Measurements from ENCODE around the gene TRIM7. TPM values are rescaled to one million over a fixed set of nuclear protein-coding genes. Genes with fewer than 3 reads are reported as not detected.
"Not testable (repeated sequence)": the region's sequence is repeated elsewhere in the genome, so short reads cannot be mapped to it uniquely, and the experiment has no call there.

The TRIM7 gene
- total RNA-seq, 2 donors from 2014 or later = 2.7 to 5.9 TPM

DNA sequence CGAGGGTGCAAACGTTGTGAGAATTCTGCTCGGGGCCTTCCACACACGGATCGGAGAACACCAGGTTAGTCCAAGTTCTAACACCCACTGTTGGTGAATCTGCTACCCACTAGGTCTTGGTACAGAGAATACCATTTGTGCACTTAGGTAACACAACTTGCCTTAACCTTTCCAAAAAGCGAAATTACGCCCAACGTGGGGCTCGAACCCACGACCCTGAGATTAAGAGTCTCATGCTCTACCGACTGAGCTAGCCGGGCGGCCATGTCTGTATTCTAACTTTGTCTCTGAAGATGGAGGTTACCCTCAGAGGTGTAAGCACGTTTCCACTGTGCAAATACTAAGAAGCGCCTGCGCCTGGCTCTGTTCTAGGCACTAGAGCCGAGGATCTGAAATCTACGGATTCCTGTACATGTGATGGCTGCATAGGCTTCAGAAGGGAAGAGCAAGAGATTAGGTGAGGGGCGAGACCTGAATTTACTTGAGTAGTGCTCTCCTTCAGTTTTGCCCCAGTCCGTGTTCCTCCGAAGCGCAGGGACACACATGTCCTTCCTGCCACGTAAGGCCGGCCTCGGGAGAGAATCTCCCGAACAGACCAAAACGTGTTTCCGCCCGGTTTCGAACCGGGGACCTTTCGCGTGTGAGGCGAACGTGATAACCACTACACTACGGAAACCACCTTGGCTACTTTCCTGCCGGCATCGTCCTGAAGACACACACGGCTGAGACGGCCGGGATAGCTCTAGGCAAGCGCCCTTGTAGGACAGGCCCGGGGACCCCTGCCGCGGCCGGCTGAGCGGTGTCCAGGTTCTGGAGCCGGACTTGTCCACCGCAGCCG, 17.0 kb upstream of the TRIM7 start:
- Mint-ChIP-seq H3K36me3 (ENCODE audit: low read depth) (peaks cover 55% of the 10 kb centered on the region), H3K9me3 (no peaks in the 10 kb centered on the region), H3K27ac (peak overlapping the region; percentile 100), H3K4me1 (peaks cover 47% of the 10 kb centered on the region), H3K27me3 (no peaks in the 10 kb centered on the region), H3K4me3 (peak overlapping the region; percentile 87)
- peak; percentile 48 for ATAC-seq (replicated peaks)

DNA sequence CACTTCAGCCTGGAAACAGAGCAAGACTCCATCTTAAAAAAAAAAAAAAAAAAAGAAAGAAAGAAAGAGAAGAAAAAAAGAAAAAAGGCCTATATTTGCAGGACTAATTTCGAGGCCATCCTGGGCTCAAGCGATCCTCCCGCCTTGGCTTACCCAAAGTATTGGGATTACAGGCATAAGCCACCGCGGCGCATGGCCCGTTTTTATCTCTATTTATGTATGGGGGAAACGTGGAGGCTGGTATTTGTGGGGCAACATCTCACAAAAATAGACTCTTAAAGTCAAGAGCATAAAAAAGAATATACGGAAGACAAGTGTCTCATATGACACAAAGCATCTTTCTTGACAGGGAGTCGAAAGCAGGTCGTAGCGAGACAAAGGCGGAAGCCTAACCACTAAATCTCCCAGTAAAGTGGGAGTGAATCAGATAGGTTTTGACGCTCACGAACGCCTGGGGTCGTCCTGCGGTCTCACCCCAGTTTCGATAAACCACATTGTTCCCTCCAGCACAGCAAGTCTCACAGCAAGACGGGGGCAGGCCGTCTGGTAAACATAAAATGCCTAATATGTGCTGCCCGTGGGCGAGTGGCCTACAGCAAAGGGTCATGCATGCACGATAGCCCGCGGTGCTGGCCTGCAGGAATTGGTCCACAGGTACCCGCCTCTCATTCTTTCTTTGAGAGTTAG, 16.3 kb upstream of the TRIM7 start:
- Mint-ChIP-seq H3K27ac (peak overlapping the region; percentile 100), H3K4me1 (peaks cover 50% of the 10 kb centered on the region), H3K4me3 (peak overlapping the region; percentile 87)

DNA sequence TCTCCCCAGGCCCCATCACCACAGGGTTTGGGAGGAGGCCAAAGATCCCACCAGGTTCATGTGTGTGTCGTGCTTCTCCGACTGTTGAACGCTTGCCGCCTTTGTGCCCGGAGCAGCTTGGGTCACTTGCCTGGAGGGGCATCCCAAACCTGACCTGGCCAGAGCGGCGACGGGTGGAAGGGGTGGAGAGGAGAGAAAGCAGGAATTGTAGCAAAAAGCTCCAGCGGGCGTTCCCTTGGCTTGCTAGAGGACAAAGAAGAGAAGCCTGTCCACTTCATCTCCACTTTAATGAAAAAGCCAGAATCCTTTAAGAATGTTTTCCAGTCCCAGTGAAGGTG, 15.2 kb upstream of the TRIM7 start:
- H3K27me3 Mint-ChIP-seq = no peaks in the 10 kb centered on the region
- peaks cover 52% of the 10 kb centered on the region for H3K36me3 Mint-ChIP-seq (ENCODE audit: low read depth)
- peak overlapping the region; percentile 87 for H3K4me3 Mint-ChIP-seq
- no peak for ATAC-seq (replicated peaks)
- H3K4me1 Mint-ChIP-seq = peaks cover 47% of the 10 kb centered on the region
- peak overlapping the region; percentile 76 for H3K27ac Mint-ChIP-seq
- no peaks in the 10 kb centered on the region for H3K9me3 Mint-ChIP-seq

More for the DNA sequence above, 16.3 kb upstream of the TRIM7 start:
- Mint-ChIP-seq H3K9me3 (no peaks in the 10 kb centered on the region), H3K27me3 (no peaks in the 10 kb centered on the region), H3K36me3 (ENCODE audit: low read depth) (peaks cover 52% of the 10 kb centered on the region)
- ATAC-seq (replicated peaks) = no peak

DNA sequence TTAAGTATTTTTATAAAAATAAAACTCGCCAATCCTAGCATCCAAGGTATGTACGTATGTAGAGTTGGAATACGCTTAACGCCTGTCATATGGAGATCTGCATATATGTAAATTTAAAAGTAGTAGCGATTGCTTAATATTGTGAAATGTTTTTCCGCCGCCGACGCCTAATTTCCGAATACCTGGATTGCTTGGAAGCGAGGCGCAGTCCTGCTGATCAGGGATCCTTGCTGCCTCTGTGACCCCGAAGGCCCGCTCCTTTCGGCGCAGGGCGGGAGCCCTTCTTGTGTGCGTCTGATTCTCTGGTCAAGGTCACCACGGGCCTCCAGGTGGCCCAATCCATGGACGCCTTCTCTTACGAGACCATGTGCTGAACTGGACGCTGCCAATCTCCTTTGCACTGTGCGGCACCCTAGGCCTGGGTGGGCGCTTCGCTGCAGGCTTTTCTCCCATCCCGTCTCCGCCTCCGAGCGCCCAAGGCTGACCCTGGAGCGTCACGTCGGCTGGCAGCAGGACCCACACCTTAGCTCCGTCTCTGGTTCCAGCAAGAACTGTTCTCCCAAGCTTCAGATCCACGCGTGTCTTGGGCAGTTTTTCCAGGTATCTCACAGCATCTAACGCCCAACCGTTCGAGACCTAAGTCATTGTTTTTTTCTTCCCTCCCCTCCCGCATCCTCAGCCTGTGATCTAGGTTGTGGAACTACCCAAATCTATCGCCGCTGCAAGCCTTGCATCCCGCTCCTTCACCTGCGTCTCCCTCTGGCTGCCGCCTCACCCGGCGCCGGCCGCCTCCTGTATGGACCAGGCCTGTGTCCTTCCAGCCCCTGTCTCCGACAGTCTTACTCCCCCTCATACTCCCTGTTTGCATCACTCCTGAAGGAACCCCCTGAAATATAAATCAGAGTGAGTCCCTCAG, 14.5 kb upstream of the TRIM7 start:
- Mint-ChIP-seq H3K4me1 (peaks cover 44% of the 10 kb centered on the region), H3K4me3 (peak overlapping the region; percentile 87), H3K27ac (peak overlapping the region; percentile 76), H3K9me3 (no peaks in the 10 kb centered on the region), H3K36me3 (ENCODE audit: low read depth) (peaks cover 52% of the 10 kb centered on the region), H3K27me3 (no peaks in the 10 kb centered on the region)
- no peak for ATAC-seq (replicated peaks)

DNA sequence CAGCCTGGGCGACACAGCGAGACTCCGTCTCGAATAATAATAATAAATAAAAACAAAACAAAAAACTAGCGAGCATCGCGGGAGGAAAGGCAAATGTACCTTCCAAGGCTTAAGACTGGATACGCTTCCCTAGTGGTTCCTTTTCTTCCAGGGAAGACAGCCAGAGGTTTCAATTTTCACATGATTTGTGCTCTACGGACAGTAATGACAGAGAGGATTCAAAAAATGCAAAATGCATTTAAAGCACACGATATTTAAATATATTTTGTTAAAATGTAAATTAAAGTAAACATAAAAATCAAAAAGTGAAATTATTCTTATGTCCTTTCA, 13.8 kb upstream of the TRIM7 start:
- Mint-ChIP-seq H3K27ac (peak overlapping the region; percentile 97), H3K4me1 (peaks cover 43% of the 10 kb centered on the region), H3K4me3 (peak overlapping the region; percentile 87), H3K27me3 (no peaks in the 10 kb centered on the region), H3K36me3 (ENCODE audit: low read depth) (peaks cover 45% of the 10 kb centered on the region), H3K9me3 (no peaks in the 10 kb centered on the region)
- no peak for ATAC-seq (replicated peaks)

DNA sequence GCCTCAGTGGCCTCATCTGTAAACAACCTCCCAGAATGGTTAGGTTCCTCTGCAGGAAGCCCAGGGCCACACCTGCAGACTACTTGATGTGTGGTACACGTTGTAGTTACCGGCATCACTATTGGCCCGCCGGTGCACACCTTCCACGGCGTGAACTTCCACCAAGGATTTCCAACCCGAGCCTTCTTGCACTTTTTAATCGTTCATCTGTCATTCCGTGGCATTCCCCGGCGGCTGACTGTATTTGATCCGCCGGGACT, 12.7 kb upstream of the TRIM7 start:
- peaks cover 35% of the 10 kb centered on the region for H3K36me3 Mint-ChIP-seq (ENCODE audit: low read depth)
- H3K4me1 Mint-ChIP-seq = peaks cover 47% of the 10 kb centered on the region

DNA sequence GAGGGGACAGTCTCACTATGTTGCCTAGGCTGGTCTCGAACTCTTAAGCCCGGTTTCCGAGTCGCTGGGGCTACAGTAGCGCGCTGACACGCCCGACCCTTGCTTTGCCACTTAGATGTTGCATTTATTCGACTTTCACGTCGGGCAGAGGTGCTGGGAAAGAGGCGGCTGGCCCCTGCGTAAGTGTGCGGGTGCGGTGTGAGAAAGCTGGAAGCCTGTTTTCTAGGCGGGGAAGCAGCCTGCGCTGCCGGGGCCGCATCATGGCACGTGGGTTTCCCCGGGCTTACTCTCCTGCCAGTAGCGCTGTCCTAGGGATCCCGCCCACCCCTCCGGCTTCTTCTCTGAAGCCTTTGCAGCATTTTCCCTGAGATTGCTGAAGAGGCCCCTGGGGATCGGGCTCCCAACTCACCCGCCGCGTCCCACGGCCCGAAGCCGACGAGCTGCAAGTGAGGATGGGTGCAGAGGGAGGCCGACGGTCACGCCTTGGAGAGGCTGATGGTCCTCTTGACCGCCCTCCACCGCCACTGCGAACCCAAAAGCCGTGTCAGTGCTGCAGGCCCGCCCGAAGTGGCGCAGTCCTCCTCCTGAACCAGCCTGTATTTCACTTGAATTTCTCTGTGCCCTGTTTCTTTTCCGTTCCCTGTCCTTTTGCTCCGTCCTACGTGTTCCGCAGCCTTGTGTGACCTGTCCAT, 12.3 kb upstream of the TRIM7 start:
- peak; percentile 14 for ATAC-seq (replicated peaks)
- no peaks in the 10 kb centered on the region for H3K27me3 Mint-ChIP-seq
- H3K36me3 Mint-ChIP-seq (ENCODE audit: low read depth) = peaks cover 30% of the 10 kb centered on the region
- peak overlapping the region; percentile 87 for H3K4me3 Mint-ChIP-seq
- peaks cover 45% of the 10 kb centered on the region for H3K4me1 Mint-ChIP-seq
- peak overlapping the region; percentile 97 for H3K27ac Mint-ChIP-seq
- no peaks in the 10 kb centered on the region for H3K9me3 Mint-ChIP-seq

More for the DNA sequence above, 12.7 kb upstream of the TRIM7 start:
- peak overlapping the region; percentile 87 for H3K4me3 Mint-ChIP-seq
- H3K27me3 Mint-ChIP-seq = no peaks in the 10 kb centered on the region
- no peaks in the 10 kb centered on the region for H3K9me3 Mint-ChIP-seq
- H3K27ac Mint-ChIP-seq = peak overlapping the region; percentile 97
- peak; percentile 11 for ATAC-seq (replicated peaks)

DNA sequence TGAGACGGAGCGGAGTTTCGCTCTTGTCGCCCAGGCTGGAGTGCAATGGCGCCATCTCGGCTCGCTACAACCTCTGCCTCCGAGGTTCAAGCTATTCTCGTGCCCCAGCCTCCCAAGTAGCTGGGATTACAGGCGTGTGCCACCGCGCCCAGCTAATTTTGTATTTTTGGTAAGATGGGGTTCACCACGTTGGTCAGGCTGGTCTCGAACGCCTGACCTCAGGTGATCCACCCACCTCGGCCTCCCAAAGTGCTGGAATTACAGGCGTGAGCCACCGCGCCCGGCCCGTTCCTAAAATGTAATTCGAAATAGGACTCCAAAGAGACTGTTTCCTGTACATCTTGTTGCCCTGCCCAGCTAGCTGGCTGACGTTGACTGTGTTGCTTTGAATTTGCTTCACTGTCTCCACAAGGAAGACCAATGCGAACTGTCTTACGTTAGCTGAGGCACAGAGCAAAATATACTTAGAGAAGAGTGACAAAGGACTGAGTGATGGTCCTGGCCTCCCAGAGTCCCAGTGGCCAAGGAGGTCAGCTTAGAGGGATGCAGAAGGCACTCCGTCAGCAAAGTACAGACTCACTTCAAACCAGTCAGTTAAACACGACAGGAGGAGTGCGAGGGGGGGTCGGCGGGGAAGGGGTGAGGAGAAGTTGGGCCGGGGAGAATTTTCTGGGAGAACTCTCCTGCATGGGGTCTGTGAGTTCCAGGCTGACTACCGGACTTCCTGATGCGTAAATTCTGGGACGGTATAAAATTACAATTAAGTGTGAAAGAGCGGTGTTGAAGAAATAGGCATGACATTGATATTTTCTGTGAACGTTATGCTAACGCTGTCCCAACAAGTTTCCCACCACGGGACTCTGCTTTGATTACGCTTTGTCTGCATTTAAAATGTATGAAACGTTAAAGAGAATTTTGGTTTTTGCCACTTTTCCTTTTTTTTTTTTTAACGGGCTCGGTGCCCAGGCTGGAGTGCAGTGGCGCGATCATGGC, 11.3 kb upstream of the TRIM7 start:
- ATAC-seq (replicated peaks) = peak; percentile 57
- H3K36me3 Mint-ChIP-seq (ENCODE audit: low read depth) = peaks cover 20% of the 10 kb centered on the region
- H3K27ac Mint-ChIP-seq = peak overlapping the region; percentile 89
- no peaks in the 10 kb centered on the region for H3K27me3 Mint-ChIP-seq
- no peaks in the 10 kb centered on the region for H3K9me3 Mint-ChIP-seq
- peaks cover 37% of the 10 kb centered on the region for H3K4me1 Mint-ChIP-seq
- peak overlapping the region; percentile 87 for H3K4me3 Mint-ChIP-seq

DNA sequence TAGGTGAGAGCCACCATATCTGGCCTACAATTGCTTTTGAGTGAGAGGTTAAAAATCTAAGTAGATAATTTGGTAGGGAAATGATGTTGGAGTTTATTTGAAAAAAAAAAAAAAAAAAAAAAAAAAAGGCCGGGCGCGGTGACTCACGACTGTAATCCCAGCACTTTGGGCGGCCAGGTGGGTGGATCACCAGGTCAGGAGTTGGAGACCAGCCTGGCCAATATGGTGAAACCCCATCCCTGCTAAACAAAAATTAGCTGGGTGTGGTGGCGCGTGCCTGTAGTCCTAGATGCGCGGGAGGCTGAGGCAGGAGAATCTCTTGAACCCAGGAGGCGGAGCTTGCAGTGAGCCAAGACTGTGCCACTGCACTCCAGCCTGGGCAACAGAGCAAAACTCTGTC, 9.3 kb upstream of the TRIM7 start:
- H3K9me3 Mint-ChIP-seq; H3K27me3 Mint-ChIP-seq; H3K27ac Mint-ChIP-seq; ATAC-seq (replicated peaks); H3K4me3 Mint-ChIP-seq: not testable (repeated sequence)
- Mint-ChIP-seq H3K4me1 (peaks cover 20% of the 10 kb centered on the region), H3K36me3 (ENCODE audit: low read depth) (peaks cover 12% of the 10 kb centered on the region)

DNA sequence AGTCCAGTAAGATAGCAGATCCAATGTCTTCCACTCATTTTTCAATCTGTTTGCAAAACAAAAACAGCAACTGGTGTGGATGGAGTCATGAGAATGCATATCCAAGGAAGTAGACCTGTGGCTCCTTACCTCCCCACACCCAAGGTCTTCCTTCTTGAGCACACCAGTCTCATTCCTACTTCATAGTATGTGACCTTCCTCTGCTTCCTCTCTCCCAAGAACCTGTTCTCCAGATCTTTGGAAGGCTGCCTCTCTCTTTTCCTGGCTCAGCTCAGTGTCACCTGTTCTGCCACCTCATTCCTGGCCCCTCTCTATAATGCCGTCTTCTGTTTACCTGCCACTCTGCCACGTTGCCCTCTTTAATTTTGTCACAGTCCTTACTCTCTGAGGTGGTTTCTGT, 7.9 kb upstream of the TRIM7 start:
- no peak for ATAC-seq (replicated peaks)
- peaks cover 21% of the 10 kb centered on the region for H3K4me1 Mint-ChIP-seq
- no peak overlapping the region for H3K27ac Mint-ChIP-seq
- H3K36me3 Mint-ChIP-seq (ENCODE audit: low read depth) = peaks cover 9% of the 10 kb centered on the region
- no peak overlapping the region for H3K4me3 Mint-ChIP-seq
- no peaks in the 10 kb centered on the region for H3K27me3 Mint-ChIP-seq
- H3K9me3 Mint-ChIP-seq = no peaks in the 10 kb centered on the region

DNA sequence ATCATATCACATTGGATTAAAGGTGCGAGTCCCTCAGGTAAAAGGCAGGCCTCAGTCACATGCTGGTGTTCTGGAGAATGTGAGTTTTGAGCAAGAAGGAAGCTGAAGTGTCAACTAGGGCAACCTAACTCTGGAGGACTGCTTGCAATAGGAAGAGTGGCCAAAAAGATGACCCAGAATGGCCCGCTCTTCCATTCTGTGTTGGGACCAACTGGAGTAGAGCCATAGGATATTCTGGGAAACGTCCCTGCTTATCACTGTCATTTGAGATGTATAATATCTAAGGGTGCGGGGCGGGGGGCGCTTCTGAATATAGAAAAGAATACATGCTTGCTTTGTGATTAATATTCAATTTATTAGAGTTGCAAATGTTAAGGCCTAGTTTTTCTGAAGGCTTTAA, 7.1 kb upstream of the TRIM7 start:
- H3K4me1 Mint-ChIP-seq = peaks cover 22% of the 10 kb centered on the region
- H3K4me3 Mint-ChIP-seq = no peak overlapping the region
- no peaks in the 10 kb centered on the region for H3K9me3 Mint-ChIP-seq
- H3K27ac Mint-ChIP-seq = no peak overlapping the region
- H3K36me3 Mint-ChIP-seq (ENCODE audit: low read depth) = peaks cover 12% of the 10 kb centered on the region
- ATAC-seq (replicated peaks) = no peak
- no peaks in the 10 kb centered on the region for H3K27me3 Mint-ChIP-seq

DNA sequence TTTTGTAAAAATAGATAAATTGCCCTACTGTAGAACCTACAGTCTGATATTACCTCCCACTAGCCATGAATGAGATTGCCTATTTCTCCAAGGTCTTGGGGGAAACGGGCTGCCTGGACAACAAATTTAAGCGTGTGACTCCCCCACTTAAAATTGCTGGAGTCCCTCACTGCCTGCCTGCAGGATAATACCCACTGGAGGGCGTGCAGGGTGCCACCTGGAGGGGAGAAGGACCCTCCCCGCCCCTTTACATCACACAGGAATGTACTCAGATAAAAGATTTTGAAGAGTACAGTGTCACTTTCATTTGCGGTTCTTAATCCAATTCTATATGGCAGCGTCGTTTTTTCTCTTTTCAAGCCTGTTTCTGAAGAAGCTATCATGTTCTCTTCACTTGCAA, 6.2 kb upstream of the TRIM7 start:
- ATAC-seq (replicated peaks) = no peak
- no peak overlapping the region for H3K4me3 Mint-ChIP-seq
- no peaks in the 10 kb centered on the region for H3K27me3 Mint-ChIP-seq
- H3K4me1 Mint-ChIP-seq = peaks cover 26% of the 10 kb centered on the region
- H3K36me3 Mint-ChIP-seq (ENCODE audit: low read depth) = peaks cover 21% of the 10 kb centered on the region
- H3K9me3 Mint-ChIP-seq = no peaks in the 10 kb centered on the region
- H3K27ac Mint-ChIP-seq = no peak overlapping the region

DNA sequence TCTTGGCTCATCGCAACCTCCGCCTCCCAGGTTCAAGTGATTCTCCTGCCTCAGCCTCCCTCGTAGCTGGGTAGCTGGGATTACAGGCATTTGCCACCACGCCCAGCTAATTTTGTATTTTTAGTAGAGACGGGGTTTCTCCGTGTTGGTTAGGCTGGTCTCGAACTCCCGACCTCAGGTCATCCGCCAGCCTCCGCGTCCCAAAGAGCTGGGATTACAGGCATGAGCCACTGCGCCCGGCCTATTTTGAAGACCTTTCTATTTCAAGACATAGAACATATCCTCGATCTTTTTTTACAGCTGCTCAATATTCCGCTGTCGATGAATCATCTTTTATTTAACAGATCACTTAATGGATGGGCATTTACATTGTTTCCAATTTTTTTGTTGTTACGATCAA, 5.7 kb upstream of the TRIM7 start:
- H3K4me3 Mint-ChIP-seq; ATAC-seq (replicated peaks); H3K27ac Mint-ChIP-seq; H3K27me3 Mint-ChIP-seq; H3K9me3 Mint-ChIP-seq: not testable (repeated sequence)
- Mint-ChIP-seq H3K4me1 (peaks cover 29% of the 10 kb centered on the region), H3K36me3 (ENCODE audit: low read depth) (peaks cover 26% of the 10 kb centered on the region)

All from activated T-helper 17 cell treated with anti-CD3 and anti-CD28 coated beads, Interleukin-2, amount 50 U/mL, for 72 hours (primary cell).